ENCODE measurements around the gene UBL4A. TPM values are rescaled to one million over a fixed set of nuclear protein-coding genes. Genes with fewer than 3 reads are reported as not detected.
A peak's percentile ranks its signal among the peaks of the same experiment; 100 is the strongest.

Gene UBL4A
- total RNA-seq, 1 experiment from 2014 or later, result 30.4 TPM

- BruUV-seq (replicated peaks), result TSS peak; percentile 75
- ChIA-PET CTCF (no interaction called here), POLR2A (ENCODE audit: low non-redundant PET) (no interaction called here)
- Histone ChIP-seq H3K9me3 (ENCODE audit: low read depth, low read length, poor library complexity, severe bottlenecking) (no peaks in the 10 kb centered on the region), H3K36me3 (ENCODE audit: insufficient read depth, low read length, poor library complexity, severe bottlenecking) (no peaks in the 10 kb centered on the region), H3K27me3 (replicated peaks; ENCODE audit: insufficient read depth, low read depth, low read length, poor library complexity) (no peaks in the 10 kb centered on the region), H3K27ac (ENCODE audit: low read depth, low read length, poor library complexity, severe bottlenecking) (no peak overlapping the region), H3K4me1 (ENCODE audit: insufficient read depth, low read length, poor library complexity, severe bottlenecking) (no peaks in the 10 kb centered on the region), H3K4me3 (ENCODE audit: low read depth, low read length, poor library complexity, severe bottlenecking) (peak overlapping the region; percentile 55)
- intact Hi-C loops (cut with micrococcal nuclease; ENCODE audit: unreplicated experiment), result no loop called here
- no peak for DNase-seq (ENCODE audit: low spot score)
- TF ChIP-seq CTCF (conservative IDR thresholded peaks at IDR 0.05; ENCODE audit: low read depth, low read length) (no peak), EZH2 (IDR thresholded peaks at IDR 0.05; ENCODE audit: borderline replicate concordance, low read depth, low read length, poor library complexity, severe bottlenecking) (no peak)
These were observed 8.4 kb downstream of the UBL4A start for GRCh38 chrX:154477891-154478477.

DNA sequence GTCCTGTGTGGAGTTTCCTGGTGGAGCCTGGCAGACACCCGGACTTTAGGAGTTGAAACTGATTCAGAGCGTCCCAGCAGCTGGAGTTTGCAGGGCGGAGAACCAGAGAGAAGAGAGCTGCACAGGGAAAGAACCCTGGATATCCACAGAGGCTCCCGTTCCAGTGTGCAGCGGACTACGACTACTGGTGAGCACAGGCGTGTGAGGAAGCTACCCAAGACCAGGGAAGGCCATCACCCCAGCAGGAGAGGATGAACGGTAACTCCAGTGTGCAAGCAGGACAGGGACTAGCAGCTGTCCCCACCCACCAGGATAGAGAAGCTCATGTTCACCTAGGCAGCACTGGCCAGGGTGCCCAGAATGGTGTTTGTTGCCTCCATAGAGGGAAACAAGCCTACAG lies 9.6 kb downstream of the UBL4A start:
- intact Hi-C loops (cut with micrococcal nuclease; ENCODE audit: unreplicated experiment), result no loop called here
- POLR2A ChIA-PET (ENCODE audit: low non-redundant PET), result no interaction called here
- no peaks in the 10 kb centered on the region for H3K9me3 ChIP-seq (ENCODE audit: low read depth, low read length, poor library complexity, severe bottlenecking)
- H3K4me3 ChIP-seq (ENCODE audit: low read depth, low read length, poor library complexity, severe bottlenecking), result no peak overlapping the region
- H3K4me1 ChIP-seq (ENCODE audit: insufficient read depth, low read length, poor library complexity, severe bottlenecking), result no peaks in the 10 kb centered on the region
- H3K36me3 ChIP-seq (ENCODE audit: insufficient read depth, low read length, poor library complexity, severe bottlenecking), result no peaks in the 10 kb centered on the region
- DNase-seq (ENCODE audit: low spot score), result no peak
- BruUV-seq (replicated peaks), result no TSS peak
- no peaks in the 10 kb centered on the region for H3K27me3 ChIP-seq (replicated peaks; ENCODE audit: insufficient read depth, low read depth, low read length, poor library complexity)
- no peak overlapping the region for H3K27ac ChIP-seq (ENCODE audit: low read depth, low read length, poor library complexity, severe bottlenecking)
- TF ChIP-seq CTCF (conservative IDR thresholded peaks at IDR 0.05; ENCODE audit: low read depth, low read length), result no peak
- CTCF ChIA-PET, result no interaction called here

DNA sequence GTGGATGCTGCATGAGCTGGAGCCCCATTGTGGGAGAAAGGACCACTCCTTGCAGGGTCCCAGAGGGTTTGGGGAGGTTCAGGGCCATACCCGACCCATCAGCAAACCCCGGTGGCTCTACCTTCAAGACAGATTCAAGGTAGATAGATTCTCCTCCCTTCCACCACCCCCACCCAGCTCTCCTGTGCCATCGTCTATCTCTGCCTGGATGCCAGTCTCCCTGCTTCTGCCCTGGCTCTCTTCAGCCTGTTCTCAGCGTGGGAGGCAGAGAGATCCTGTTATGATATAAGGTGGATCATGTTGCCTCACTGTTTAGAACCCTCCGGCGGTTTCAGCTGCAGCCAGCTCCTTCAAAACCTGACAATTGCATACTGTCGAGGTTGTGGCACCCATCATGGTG lies 12.7 kb downstream of the UBL4A start:
- intact Hi-C loops (cut with micrococcal nuclease; ENCODE audit: unreplicated experiment), result no loop called here
- H3K27ac ChIP-seq (ENCODE audit: low read depth, low read length, poor library complexity, severe bottlenecking), result no peak overlapping the region
- no peaks in the 10 kb centered on the region for H3K27me3 ChIP-seq (replicated peaks; ENCODE audit: insufficient read depth, low read depth, low read length, poor library complexity)
- no peaks in the 10 kb centered on the region for H3K4me1 ChIP-seq (ENCODE audit: insufficient read depth, low read length, poor library complexity, severe bottlenecking)
- no peak overlapping the region for H3K4me3 ChIP-seq (ENCODE audit: low read depth, low read length, poor library complexity, severe bottlenecking)
- no TSS peak for BruUV-seq (replicated peaks)
- no peak for DNase-seq (ENCODE audit: low spot score)
- CTCF ChIA-PET, result no interaction called here
- POLR2A ChIA-PET (ENCODE audit: low non-redundant PET), result no interaction called here
- H3K9me3 ChIP-seq (ENCODE audit: low read depth, low read length, poor library complexity, severe bottlenecking), result no peaks in the 10 kb centered on the region
- no peaks in the 10 kb centered on the region for H3K36me3 ChIP-seq (ENCODE audit: insufficient read depth, low read length, poor library complexity, severe bottlenecking)
- TF ChIP-seq CTCF (conservative IDR thresholded peaks at IDR 0.05; ENCODE audit: low read depth, low read length), result no peak
- no peak for TF ChIP-seq EZH2 (IDR thresholded peaks at IDR 0.05; ENCODE audit: borderline replicate concordance, low read depth, low read length, poor library complexity, severe bottlenecking)

Measured in A673 (cell line).